Endothelial cell of umbilical vein (primary cell): ENCODE results near the gene CAMK2G. TPM values are rescaled to one million over a fixed set of nuclear protein-coding genes. Genes with fewer than 3 reads are reported as not detected.
"Not testable (repeated sequence)": the region's sequence is repeated elsewhere in the genome, so short reads cannot be mapped to it uniquely, and the experiment has no call there.

ENCODE experiments used
- BruUV-seq: library from RNA; stranded (reverse); fragments of 400-500 nt; replicated peaks from 2 replicates; lab custom pipeline; 2021; lab: Mats Ljungman, UMichigan
- CTCF ChIA-PET: fragments of 300-600, 350-600 bp; sonication (Branson Sonifier 250); formaldehyde crosslinking; loops from one replicate; lab custom pipeline; 2021; ENCODE audit warnings: antibody characterized with exemption, inconsistent platforms; lab: Charles Lee
- POLR2A ChIA-PET: fragments of 300-600, 350-600 bp; sonication (Branson Sonifier 250); formaldehyde crosslinking; loops from one replicate; lab custom pipeline; 2021; ENCODE audit warnings: antibody characterized with exemption, inconsistent platforms; lab: Charles Lee
- DNase-seq: peaks from one replicate; pipeline ENCODE4 v3.0.0-alpha.2; 2011; ENCODE audit warnings: low read depth, low spot score
- FAIRE-seq: peaks from 2 replicates; lab custom pipeline; 2011; peaks lifted over from hg19 to GRCh38; lab: Jason Lieb, UNC
- H2AFZ ChIP-seq: 2 replicates; pipeline ENCODE4 v1.6.0; 2012; ENCODE audit warnings: low read depth, low read length, control low read depth, inconsistent platforms
- H3K27ac ChIP-seq: 2 replicates; pipeline ENCODE4 v1.5.1; 2011; ENCODE audit warnings: low read depth, mild to moderate bottlenecking, control low read depth, low read length, moderate library complexity; ENCODE audit not compliant: insufficient read depth
- H3K27me3 ChIP-seq, 2 experiments: 2 replicates each; pipeline versions ENCODE4 v1.6.0 to v1.6.1; 2011; ENCODE audit warnings: low read length in 2 of 2, mixed read lengths in 1 of 2; ENCODE audit not compliant: control insufficient read depth in 2 of 2, insufficient read depth in 2 of 2
- H3K36me3 ChIP-seq, 2 experiments: 2 replicates in 1 of 2; 3 replicates in 1 of 2; pipeline ENCODE4 v1.5.1; 2011; ENCODE audit warnings: low read length in 2 of 2, mild to moderate bottlenecking in 1 of 2, moderate library complexity in 1 of 2; ENCODE audit not compliant: control insufficient read depth in 2 of 2, insufficient read depth in 2 of 2; ENCODE audit errors: extremely low read depth in 1 of 2
- H3K4me1 ChIP-seq: 3 replicates; pipeline ENCODE4 v1.5.1; 2011; ENCODE audit warnings: mild to moderate bottlenecking, low read length; ENCODE audit not compliant: control insufficient read depth, insufficient read depth; ENCODE audit errors: extremely low read depth
- H3K4me2 ChIP-seq: 2 replicates; pipeline ENCODE4 v1.6.1; 2011; ENCODE audit warnings: low read length, control low read depth, mixed read lengths; ENCODE audit not compliant: insufficient read depth
- H3K4me3 ChIP-seq, 3 experiments: fragments of 200-600 bp in 1 of 3; sonication (generic), shearing (Covaris generic) in 1 of 3; replicated peaks in 1 of 3; 2 replicates each; pipeline ENCODE4 v1.5.1; 2011 to 2016; ENCODE audit warnings: control low read depth in 3 of 3, low read length in 3 of 3, mild to moderate bottlenecking in 2 of 3, inconsistent platforms in 1 of 3, low read depth in 1 of 3, moderate library complexity in 1 of 3; ENCODE audit not compliant: insufficient read depth in 1 of 3
- H3K79me2 ChIP-seq: 2 replicates; pipeline ENCODE4 v1.6.0; 2012; ENCODE audit warnings: low read length, inconsistent platforms; ENCODE audit not compliant: control insufficient read depth, insufficient read depth
- H3K9ac ChIP-seq: replicated peaks from 2 replicates; pipeline ENCODE3; 2011; ENCODE audit warnings: low read length, control low read depth; ENCODE audit not compliant: insufficient read depth; ENCODE audit errors: extremely low read depth
- H3K9me1 ChIP-seq: replicated peaks from 3 replicates; pipeline ENCODE4 v1.6.0; 2011; ENCODE audit warnings: mild to moderate bottlenecking, low read length; ENCODE audit not compliant: control insufficient read depth, insufficient read depth; ENCODE audit errors: extremely low read depth
- H3K9me3 ChIP-seq: replicated peaks from 2 replicates; pipeline ENCODE4 v1.5.1; 2012; ENCODE audit warnings: low read length, inconsistent platforms; ENCODE audit not compliant: control insufficient read depth, insufficient read depth
- H4K20me1 ChIP-seq: replicated peaks from 2 replicates; pipeline ENCODE3; 2011; ENCODE audit warnings: mild to moderate bottlenecking, low read length; ENCODE audit not compliant: control insufficient read depth, insufficient read depth; ENCODE audit errors: extremely low read depth
- EZH2 ChIP-seq: IDR thresholded peaks from 2 replicates; pipeline ENCODE4 v1.6.1; 2012; ENCODE audit warnings: borderline replicate concordance, low read depth, mild to moderate bottlenecking, moderate library complexity, low read length, inconsistent platforms; ENCODE audit not compliant: severe bottlenecking
- FOS ChIP-seq: IDR thresholded peaks from 2 replicates; pipeline ENCODE4 v1.6.1; 2011; ENCODE audit warnings: mild to moderate bottlenecking, low read length, moderate library complexity, borderline replicate concordance; ENCODE audit not compliant: insufficient read depth
- GATA2 ChIP-seq: IDR thresholded peaks from 2 replicates; pipeline ENCODE4 v1.7.0; 2011; ENCODE audit warnings: low read depth, mild to moderate bottlenecking, moderate library complexity, mixed read lengths, low read length; ENCODE audit not compliant: insufficient read length, insufficient read depth
- JUN ChIP-seq: IDR thresholded peaks from 2 replicates; pipeline ENCODE4 v1.6.1; 2011; ENCODE audit warnings: borderline replicate concordance, low read depth; ENCODE audit not compliant: insufficient read length, insufficient read depth
- MYC ChIP-seq: IDR thresholded peaks from one replicate; pipeline ENCODE4 v1.6.1; 2011; ENCODE audit warnings: mild to moderate bottlenecking, low read depth, low read length
- POLR2A ChIP-seq: IDR thresholded peaks from 2 replicates; pipeline ENCODE4 v1.6.1; 2012; ENCODE audit warnings: low read depth, mild to moderate bottlenecking, control low read depth, low read length
- POLR2AphosphoS5 ChIP-seq: IDR thresholded peaks from 2 replicates; pipeline ENCODE4 v1.6.1; 2012; ENCODE audit warnings: low read depth, mild to moderate bottlenecking, control low read depth, low read length, moderate library complexity; ENCODE audit not compliant: insufficient read depth
- dilution Hi-C: fragments of 300-500 bp; cut with MboI; formaldehyde crosslinking; loops from one replicate; pipeline ENCODE4 v1.15.0; 2019; ENCODE audit warnings: low sequenced_read_pairs; ENCODE audit not compliant: extremely low pct_ligation_motif_present
- intact Hi-C: fragments of 100-400 bp; cut with micrococcal nuclease; formaldehyde crosslinking; loops from one replicate; pipeline ENCODE4 v1.10.0; 2022
- polyA plus RNA-seq, 4 experiments: library from polyadenylated mRNA; depleted of rRNA in 3 of 4; stranded (reverse) in 3 of 4; unstranded in 1 of 4; fragments of >200 nt; gene quantifications; 2 replicates each; pipeline versions ENCODE4 v1.2.1 to v1.2.3, GENCODE V29; 2011 to 2012; ENCODE audit warnings: missing spikeins in 1 of 4
- total RNA-seq: library from RNA; stranded (reverse); gene quantifications from 2 replicates; pipeline ENCODE4 v1.2.3, GENCODE V29; 2021
- TF ChIP-seq, protein P1 (sequence below), 2 donors: IDR thresholded peaks; 1 replicate in 1 of 2; 2 replicates in 1 of 2; pipeline ENCODE4 v1.5.1; 2011; ENCODE audit warnings: low read length in 2 of 2, mild to moderate bottlenecking in 2 of 2, moderate library complexity in 2 of 2, control low read depth in 1 of 2, inconsistent platforms in 1 of 2, low read depth in 1 of 2; ENCODE audit not compliant: insufficient read depth in 1 of 2; ENCODE audit errors: extremely low read depth in 1 of 2
- TF ChIP-seq, protein P2 (sequence below): IDR thresholded peaks from 2 replicates; pipeline ENCODE4 v1.6.1; 2011; ENCODE audit not compliant: insufficient read depth, insufficient read length

Gene CAMK2G
- total and polyA plus RNA-seq, 2 donors (not counting 3 experiments of a cell fraction or from before 2014, with no cell fraction given): 27.2 to 33.6 TPM

GRCh38 chr10:73796035-73796434, 78.3 kb downstream of the CAMK2G start:
- H3K27me3 ChIP-seq, POLR2A ChIA-PET, dilution Hi-C loops, H4K20me1 ChIP-seq, DNase-seq, H3K27ac ChIP-seq, intact Hi-C loops, H2AFZ ChIP-seq, H3K9ac ChIP-seq, FAIRE-seq, CTCF ChIA-PET, H3K4me3 ChIP-seq, H3K79me2 ChIP-seq, H3K9me3 ChIP-seq, H3K4me2 ChIP-seq, BruUV-seq, H3K9me1 ChIP-seq, H3K4me1 ChIP-seq: not testable (repeated sequence)
- peaks cover 29 to 80% of the 10 kb centered on the region in 2 experiments for H3K36me3 ChIP-seq

GRCh38 chr10:73795491-73795890, 78.9 kb downstream of the CAMK2G start:
- CTCF ChIA-PET, H3K79me2 ChIP-seq: not testable (repeated sequence)
- H3K36me3 ChIP-seq: peaks cover 31 to 84% of the 10 kb centered on the region in 2 experiments

GRCh38 chr10:73793456-73793855, 80.9 kb downstream of the CAMK2G start:
- H3K4me2 ChIP-seq: no peak overlapping the region
- H2AFZ ChIP-seq: no peak overlapping the region
- POLR2A ChIA-PET: no interaction called here
- BruUV-seq: no TSS peak
- H3K27me3 ChIP-seq: no peaks in the 10 kb centered on the region
- DNase-seq (no peak), FAIRE-seq (no peak)
- no peaks in the 10 kb centered on the region for H4K20me1 ChIP-seq
- TF ChIP-seq JUN (no peak), EZH2 (no peak), MYC (no peak), GATA2 (no peak), POLR2A (no peak), POLR2AphosphoS5 (no peak), FOS (no peak)
- TF ChIP-seq, protein P1, sequence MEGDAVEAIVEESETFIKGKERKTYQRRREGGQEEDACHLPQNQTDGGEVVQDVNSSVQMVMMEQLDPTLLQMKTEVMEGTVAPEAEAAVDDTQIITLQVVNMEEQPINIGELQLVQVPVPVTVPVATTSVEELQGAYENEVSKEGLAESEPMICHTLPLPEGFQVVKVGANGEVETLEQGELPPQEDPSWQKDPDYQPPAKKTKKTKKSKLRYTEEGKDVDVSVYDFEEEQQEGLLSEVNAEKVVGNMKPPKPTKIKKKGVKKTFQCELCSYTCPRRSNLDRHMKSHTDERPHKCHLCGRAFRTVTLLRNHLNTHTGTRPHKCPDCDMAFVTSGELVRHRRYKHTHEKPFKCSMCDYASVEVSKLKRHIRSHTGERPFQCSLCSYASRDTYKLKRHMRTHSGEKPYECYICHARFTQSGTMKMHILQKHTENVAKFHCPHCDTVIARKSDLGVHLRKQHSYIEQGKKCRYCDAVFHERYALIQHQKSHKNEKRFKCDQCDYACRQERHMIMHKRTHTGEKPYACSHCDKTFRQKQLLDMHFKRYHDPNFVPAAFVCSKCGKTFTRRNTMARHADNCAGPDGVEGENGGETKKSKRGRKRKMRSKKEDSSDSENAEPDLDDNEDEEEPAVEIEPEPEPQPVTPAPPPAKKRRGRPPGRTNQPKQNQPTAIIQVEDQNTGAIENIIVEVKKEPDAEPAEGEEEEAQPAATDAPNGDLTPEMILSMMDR (IDR thresholded peaks at IDR 0.05; ENCODE audit: extremely low read depth in 1 of 2, insufficient read depth in 1 of 2, low read depth in 1 of 2, low read length in 2 of 2): no peak
- TF ChIP-seq, protein P2, sequence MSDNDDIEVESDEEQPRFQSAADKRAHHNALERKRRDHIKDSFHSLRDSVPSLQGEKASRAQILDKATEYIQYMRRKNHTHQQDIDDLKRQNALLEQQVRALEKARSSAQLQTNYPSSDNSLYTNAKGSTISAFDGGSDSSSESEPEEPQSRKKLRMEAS: no peak
- H3K4me1 ChIP-seq: no peaks in the 10 kb centered on the region
- H3K9me3 ChIP-seq: no peaks in the 10 kb centered on the region
- H3K79me2 ChIP-seq: peaks cover 2% of the 10 kb centered on the region
- dilution Hi-C loops (no loop called here), intact Hi-C loops (no loop called here)
- no peak overlapping the region for H3K27ac ChIP-seq
- H3K9ac ChIP-seq: no peak overlapping the region
- CTCF ChIA-PET: no interaction called here
- H3K9me1 ChIP-seq: no peaks in the 10 kb centered on the region
- H3K36me3 ChIP-seq: peaks cover 28 to 84% of the 10 kb centered on the region in 2 experiments
- no peak overlapping the region for H3K4me3 ChIP-seq

More at GRCh38 chr10:73795491-73795890, 78.9 kb downstream of the CAMK2G start:
- H3K4me3 ChIP-seq, H3K9me3 ChIP-seq, H3K4me2 ChIP-seq, dilution Hi-C loops, H3K4me1 ChIP-seq, BruUV-seq, H3K9me1 ChIP-seq, FAIRE-seq, POLR2A ChIA-PET, intact Hi-C loops, H3K9ac ChIP-seq, DNase-seq, H3K27me3 ChIP-seq, H4K20me1 ChIP-seq, H2AFZ ChIP-seq, H3K27ac ChIP-seq: not testable (repeated sequence)
